Measurements from ENCODE around the gene RABGGTA.

The RABGGTA gene

DNA sequence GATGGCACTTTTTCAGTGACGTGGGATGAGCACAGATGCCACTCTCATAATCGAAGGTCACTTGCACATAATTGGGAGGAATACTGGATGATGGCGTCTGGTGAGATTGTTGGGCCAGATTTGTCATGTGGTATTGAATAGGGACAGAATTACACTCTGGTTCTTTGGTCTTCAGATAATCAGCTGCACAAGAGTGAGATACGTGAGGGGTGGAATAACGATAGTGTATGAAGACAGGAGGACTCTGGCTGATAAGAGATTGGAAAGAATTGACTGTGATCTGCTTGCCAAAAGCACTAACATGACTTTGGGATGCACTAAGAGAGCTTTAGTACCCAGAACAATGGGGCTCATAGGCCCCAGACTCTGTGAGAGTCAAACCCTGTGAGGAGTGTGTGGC is 7.0 kb upstream of the RABGGTA start:
- DNase-seq, result no peak

DNA sequence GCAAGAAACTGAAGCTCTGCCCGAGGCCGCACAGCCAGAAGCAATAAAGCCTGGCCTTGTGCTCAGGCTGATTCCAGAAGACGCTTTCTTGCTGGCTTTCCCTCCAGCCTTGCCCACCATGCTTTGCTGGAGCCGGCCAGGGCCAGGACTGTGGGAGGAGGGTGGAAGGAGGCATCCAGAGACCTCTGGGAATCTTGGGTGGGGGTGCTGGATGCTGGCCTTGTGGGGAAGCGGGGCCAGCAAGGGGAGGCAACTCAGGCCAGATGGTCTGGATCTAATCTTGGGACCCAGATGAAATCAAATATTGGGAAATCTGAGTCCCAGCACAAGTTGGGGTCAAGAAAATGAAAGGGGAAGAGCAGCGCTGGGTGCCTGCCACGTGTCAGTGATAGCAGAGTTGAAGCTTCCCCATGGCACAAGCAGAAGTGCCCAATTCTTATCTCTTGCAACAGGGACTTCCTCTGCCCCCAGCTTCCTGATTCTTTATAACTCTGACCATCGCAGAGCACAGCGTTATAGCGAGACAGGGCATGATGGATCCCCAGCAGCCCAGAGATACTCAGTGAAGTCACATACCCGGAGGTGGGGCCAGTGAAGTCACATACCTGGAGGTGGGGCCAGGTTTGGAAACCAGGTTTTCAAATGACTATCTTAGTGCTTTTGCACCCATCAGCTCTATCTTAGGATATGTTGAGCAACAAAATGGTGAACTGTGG is 6.4 kb upstream of the RABGGTA start:
- DNase-seq, result peak; percentile 51

DNA sequence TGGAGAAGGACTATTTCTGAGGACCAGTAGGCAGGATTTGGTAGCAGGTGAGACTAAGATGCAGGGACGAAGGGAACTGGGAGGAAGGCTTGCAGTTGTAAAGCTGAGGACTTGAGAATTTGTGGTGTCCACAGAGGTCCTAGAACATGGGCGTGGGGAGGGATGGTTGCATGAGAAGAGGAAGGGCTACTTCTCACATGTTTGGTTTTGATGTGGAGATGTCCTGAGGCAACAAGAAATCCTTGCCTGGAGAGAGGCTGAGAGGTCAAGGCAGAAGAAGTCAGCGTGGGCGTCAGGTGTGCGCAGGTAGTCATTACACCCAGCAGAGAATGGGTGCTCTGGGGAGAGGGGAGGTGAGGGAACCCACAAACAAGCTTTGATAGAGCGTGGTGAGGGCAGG is 5.7 kb upstream of the RABGGTA start:
- DNase-seq, result no peak

DNA sequence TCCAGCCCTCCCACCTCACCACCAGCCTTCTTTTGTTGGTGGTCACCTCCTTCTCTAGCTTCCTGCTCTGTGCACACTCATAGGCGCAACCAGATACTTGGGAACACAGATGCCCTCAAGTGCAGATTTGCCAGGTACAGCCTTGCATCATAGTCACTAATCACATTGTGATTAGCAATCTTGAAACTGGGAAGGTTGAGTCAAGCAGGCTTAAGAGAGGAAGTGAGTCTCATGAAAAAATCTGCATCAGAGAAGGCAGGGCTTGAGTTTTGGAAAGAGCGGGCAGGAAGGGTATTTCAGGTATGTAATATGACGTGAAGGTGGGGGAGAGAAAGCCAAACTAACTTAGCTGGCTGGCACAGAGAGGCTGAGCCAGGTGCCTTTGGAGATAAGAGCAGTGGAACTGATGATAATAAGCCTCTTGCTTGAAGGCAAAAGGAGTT is 2.7 kb upstream of the RABGGTA start:
- DNase-seq, result peak; percentile 63

DNA sequence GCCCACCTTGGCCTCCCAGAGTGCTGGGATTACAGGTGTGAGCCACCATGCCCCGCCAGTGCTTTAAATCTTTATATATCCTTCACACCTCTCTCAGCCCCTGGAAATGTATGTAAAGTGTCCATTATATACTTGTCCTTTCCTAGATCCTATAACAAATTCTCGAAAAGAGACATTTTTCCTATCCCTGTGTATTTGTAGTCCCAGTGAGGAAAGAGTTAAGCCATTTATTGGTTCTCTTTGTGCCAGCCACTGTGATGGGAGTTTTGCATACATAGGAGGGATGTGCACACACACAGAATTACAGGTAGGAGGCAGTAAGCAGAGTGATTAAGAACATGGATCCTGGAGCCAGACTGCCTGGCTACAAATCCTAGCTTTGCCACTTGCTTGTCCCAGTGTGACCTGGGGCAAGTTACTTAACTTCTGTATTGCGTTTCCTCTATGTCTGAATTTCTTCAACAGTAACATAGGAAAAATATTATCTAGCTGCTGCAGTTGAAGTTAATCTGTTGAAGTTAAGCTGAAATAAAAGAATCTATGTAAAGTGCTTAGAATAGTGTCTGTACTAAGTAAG is 2.1 kb upstream of the RABGGTA start:
- no peak for DNase-seq

DNA sequence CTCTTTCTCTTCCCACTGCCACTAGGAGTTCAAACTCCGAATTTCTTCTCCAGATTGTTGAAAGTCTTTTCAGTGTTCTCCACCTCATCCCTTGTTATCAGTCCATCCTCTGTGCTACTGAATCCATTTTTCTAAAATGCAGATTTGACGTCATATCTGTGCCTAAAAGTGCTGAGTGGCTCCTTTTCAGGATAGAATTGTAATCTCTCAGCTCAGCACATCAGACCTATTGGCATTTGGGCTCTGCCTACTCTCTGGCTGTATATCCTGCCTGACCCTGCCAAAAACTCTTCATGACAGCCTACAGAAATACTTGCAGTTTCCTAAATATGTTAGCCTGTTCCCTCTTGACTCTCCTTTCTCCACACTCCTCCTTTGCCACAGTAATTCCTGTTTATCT is 1.1 kb upstream of the RABGGTA start:
- DNase-seq, result no peak

DNA sequence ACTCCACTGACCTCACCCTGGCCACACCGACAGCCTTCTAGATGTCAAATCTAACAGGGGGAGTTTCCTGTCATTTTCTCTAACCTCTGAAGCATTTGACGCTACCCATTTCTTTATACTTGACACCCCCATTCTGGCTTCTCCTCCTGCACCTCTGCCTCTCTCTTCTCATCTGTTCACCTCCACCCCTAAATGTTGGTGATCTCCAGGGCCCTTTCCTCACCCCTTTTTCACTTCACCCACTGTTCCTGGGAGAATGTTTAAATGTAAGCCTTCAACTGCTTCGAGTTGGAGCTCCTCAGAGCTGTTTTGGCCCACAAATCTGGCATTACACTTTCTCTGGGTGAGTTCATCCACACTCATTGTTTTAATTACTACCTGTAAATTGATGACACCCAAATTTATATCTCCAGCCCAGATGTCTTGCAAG is 452 bp upstream of the RABGGTA start:
- no peak for DNase-seq

DNA sequence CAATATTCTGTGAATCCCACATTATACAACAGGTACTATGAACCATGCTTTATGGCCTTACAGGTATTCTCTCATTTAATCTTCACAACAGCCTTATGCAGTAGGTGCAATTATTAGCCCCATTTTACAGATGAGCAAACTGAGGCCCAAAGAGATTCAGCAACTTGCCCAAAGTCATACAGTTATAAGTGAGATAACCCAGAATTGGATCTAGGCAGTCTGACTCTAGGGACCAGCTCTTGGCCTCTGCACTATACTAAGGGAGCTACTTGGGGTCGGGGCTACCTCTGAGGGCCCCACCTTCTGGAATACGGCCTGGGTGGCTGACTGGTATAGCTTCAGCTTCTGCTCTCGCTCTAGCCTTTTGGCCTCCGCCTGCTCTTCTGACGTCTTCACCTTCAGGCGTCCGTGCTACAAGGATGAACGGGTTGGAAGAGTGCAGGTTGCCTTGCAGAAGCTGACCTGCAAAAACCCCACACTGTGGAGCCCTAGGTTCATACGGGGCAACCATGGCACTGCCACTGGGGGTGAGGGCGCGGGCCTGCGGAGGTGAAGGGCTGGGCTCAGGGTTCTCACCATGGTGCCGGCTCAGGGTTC is 762 bp downstream of the RABGGTA start:
- DNase-seq, result no peak

DNA sequence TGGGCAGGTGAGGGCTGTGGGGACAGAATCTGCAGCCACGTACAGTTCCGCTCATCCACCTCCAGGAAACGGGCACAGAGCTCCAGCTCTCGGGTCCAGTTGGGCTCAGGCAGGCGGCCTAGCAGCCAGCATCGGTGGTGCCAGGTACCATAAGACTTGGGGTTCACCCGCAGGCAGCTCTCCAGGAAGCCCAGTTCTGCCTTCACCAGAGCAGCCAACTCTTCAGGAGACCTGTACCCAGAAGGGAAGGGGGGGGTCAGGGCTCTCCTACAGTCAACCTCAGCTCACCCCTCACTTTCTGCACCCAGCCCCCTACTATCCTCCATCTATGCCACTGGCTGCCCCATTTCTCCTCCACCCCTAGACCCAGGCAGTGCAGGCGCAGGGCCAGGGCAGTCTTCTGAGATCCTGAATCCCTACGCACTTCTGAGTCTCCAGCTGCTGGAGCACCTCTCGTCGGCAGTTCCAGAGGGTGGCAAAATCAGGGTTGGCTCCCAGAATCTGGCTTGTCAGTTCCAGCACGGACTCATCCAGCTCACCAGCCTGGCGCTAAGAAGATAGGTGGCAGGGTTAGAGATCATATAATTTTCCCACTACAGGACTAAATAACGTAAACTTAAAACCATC is 1.4 kb downstream of the RABGGTA start:
- DNase-seq, result no peak

DNA sequence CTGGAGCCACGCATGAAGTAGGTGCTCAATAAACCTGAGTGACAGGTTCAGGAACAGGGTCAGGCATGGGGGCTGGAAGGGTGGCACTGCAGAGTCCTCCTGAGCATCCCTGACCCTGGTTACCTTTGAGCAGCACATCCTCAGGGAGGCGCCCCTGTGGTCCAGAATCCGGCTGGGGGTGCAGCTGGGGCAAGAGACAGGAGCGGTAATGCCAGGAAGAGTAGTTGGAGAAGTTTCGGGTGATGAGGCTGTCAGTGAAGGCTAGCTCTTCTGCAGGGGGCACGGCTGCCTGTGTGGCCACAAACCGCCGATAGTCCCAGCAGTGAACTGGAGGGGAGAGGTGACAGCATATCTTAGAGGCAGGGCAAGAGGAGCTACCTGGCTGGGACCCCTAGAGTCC is 2.0 kb downstream of the RABGGTA start:
- DNase-seq, result no peak

DNA sequence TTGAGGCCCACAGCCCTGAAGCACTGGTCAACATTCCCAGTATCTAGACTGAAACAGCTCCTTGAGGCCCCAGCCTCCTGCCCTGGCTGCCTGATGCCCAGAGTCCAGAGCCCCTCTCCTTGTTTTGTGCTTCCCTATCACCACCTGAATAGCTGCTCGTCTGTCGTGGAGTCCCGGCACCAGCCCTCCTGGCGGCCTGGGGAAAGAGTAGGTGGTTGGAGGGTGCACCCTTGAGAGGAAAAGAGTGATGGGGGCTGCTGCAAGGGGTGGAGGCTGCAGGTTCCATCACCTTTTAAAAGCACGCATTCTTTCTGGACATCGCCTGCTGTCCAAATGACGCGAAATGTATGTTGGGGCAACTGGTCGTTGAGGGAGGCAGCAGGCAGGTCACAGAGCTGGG is 3.2 kb downstream of the RABGGTA start:
- no peak for DNase-seq

DNA sequence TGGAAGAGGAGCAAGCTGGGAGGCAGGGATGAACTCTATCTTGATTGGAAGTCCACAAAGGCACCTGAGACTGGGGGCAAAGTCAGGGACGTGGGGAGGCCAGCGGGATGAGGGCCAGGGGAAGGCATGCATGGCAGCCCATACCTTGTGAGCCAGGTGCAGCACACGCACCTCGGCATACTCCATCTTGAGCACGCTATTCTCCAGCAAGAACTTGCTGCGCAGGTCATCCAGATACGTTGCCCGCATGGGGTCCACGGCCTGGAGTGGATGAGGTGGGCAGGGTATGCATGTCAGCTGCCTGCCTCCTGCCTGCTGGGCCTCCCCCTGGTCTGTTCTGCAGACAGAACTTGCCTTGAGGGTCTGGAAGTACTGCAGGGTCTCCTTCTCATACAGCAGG is 3.9 kb downstream of the RABGGTA start:
- DNase-seq, result no peak

DNA sequence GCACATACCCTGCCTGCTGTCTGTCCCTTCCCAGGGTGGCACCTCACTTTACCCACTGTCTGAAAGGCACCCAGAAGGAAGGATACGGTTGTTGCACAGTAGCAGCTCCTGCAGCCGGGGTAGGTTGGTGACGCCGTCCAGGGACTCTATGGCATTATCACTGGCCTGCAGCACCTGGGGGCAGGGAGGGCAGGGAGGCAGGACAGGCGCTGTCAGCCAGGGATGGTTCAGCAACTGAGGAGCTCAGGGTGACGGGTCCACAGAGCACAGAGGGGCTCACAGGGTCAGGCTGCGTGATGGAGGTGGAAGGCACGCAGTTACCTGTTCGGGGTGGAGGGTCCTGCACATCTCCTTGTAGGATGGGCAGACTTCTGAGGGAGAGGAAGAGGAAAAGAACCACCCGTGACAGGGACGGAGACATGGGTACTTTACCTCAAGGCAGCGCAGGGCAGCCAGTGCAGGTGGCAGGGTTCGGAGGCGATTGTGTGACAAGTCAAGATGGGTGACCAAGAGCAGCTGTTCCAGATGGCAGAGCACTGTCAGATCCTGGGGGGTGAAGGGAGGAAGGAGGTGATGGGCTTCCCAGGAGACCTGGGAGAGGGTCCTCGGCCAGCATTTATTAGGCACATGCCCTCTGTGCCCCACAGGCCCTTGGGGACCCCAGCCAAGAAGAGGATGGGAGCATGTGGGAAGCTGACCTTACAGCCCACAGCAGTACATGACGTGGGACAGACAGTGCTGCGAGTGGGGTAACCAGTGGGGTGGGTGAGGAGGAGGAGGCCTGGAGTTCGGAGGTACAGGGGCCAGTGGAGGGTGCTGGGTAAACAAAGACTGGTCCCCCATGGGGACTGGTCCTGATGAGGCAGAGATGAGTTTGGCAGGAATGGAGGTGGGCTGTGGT is 4.8 kb downstream of the RABGGTA start:
- DNase-seq, result no peak

DNA sequence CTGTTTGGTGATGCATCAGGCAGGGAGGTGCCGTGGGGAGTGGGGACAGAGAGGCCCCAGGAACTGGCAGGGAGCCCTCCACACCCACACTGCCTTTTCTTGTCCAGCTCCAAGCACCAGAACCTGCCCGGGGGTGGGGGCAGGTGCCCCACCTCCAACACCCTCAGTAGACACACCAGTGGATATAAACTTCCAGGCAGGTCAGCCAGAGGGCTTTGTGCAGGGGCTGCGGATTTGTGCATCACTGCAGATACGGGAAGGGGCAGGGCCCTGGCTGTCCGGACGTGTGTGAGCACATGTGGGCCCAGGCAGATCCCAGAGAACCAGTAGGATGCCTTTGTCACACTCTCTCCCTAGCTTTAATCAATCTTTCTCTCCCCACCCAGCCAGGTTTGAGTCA is 7.1 kb downstream of the RABGGTA start:
- DNase-seq, result no peak

DNA sequence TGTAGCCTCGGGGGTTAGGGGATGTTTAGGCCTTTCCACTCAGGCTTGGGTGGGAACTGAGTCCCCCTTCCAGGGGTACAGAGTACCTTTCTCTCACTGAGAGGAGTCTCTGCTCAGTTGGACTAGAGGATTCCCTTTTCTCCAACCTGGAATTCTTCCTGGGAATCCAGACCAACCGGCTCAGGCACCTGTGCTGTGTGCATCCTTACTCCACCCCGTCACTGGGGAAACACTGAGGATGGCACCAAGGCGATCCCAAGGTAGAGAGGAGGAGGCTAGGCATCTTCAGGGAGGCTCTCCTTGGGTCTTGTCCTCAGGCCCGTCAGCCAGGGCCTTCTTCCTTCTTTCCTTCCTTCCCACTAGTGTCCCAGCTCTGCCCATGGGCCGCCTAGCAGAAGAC is 7.5 kb downstream of the RABGGTA start:
- no peak for DNase-seq

DNA sequence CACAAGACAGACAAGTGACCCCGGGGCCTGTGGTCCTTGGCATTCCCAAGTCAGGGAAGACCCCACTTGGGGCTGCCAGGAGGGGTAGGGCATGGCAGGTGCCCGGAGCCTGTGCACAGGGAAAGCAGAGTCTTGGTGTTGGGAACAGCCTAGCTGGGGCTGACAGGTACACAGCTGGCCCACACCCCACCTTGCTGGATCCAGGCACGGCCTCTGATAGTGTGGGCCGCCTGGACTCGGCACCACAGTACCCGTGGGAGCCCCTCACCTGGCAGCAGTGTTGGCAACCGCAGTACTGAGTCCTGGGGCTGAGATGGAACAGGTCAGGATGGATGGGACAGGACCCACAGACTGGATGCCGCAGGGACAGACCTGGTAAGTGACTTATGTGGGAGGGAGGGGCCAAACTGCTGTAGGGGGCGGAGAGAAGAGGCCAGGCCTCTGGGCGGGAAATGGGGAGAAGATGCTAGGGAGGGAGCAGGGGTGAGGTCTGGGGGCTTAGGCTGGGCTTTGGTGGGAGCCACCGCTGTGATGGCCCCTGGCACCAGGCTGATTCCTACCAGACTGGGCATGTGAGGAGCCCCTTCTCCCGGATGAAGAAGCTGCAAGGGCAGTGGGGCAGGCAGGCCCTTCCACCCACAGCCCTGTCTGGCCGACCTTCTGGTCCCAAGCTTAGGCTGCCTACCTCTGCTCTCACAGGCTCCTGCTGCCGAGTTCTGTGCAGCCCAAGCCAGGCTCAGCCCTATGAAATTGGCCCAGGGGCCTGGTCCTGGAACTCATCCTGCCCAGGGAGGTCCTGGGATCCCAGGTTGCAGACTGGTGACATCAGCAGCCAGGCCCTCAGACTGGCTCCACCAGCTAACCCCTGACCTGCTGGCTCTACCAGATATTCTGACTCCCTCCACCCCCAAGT is 8.3 kb downstream of the RABGGTA start, which contains the start of gene TGM1:
TSS of gene TGM1 (minus strand) at position 357 of the 913 bp plus-strand sequence. CDS start 825 bp downstream, outside the sequence.
- DNase-seq, result no peak

DNA sequence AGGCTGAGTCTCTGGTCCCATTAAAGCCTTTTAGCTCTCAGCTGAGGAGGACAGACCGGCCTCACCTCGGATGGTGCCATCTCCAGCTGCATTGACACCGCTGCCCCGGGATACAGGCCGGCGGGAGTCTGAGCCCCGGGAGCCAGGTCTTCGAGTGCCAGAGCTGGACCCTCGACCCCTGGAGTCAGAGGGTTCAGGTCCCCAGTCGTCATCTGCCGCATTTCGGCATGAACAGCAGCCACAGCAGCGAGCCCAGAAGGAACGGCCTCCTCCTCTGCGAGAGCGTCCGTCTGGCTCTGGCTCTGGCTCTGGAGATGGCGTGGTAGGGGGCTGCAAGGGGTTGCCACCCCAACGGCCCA is 9.4 kb downstream of the RABGGTA start:
- no peak for DNase-seq

DNA sequence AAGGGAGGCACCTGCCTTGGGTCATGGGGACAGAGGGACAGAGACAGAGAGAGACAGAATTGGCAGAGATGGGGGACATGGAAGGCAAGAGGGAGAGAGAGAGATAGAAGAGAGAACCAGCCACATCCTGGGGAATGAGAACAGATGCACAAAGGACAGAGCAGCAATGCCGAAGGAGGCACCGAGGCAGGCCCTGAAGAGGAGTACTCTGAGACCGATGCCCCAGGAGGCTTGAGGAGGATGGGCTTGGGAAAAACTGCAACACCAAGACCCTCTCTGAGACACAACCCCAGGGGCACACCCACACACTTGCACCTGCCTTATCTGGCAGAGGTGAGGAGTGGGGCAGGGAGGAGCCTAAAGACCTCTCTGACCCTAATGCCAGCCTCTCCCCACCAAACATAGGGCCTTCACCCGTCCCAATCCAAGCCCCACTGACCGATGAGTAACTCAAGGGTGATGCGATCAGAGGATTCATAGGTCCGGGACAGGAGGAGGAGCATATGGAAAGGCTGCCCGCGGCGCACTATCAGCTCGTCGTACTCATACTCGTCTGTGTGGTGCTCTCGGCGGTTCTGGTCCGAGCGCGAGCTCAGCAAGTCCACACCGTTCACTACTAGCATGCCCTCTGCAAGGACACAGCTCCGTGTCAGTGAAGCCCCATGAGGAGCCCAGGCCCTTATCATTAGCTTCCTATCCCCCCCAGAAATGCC is 10.0 kb downstream of the RABGGTA start:
- no peak for DNase-seq

DNA sequence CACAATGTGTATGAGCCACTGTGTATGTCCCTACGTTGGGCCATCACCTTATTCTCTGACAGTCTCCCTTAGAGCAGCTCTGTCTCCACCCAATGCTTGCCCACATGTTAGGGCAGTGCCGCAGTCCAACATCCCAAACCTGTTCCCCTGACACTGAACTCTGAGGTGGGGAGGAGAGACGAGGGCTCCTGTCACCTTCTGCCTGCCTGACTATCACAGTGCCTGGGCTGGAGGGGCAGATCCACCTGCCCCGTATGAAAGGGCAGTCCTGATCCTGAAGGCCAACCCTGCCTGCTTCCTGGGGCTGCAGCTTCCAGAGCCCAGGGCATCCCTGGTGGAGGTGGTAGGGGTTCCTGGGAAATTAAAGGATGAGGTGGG is 10.6 kb downstream of the RABGGTA start:
- DNase-seq, result no peak

DNA sequence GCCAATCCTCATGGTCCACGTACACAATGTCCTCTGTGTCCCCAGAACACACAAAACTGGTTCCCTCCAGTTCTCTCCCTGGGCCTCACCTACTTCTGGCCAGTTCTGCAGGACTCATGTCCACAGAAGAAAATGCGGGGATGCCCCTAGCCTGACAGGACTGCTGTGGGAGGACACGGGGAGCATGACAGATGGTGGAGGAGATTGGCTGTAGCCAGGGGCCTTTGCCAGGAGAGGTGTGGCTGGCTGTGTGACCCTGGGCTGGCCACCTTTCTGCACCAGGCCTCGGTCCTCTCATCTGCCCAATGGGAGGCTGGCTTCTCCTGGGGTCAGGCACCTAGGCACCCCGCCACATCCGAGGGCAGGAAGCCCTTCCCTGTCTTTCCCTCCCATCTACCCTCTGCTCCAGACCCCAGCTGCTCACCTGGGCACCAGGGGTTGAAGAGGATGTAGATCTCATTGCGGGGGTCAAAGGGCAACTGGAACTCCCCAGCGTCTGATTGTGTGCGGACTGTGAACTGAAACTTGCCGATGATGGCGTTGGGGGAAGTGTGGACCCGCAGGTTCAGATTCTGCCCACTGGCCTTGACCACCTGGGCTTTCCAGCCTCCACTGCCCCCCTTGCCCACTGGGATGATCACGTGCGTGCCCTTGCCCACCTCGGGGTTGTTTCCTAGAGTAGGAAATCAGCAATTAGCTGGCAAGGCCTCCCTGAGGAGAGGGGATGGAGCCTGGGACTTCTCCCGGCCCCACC is 11.2 kb downstream of the RABGGTA start:
- DNase-seq, result no peak
